OCI-LY1 (cell line): ENCODE data around the gene NOL8.

ENCODE experiments used
- EZH2 ChIP-seq: fragments of 200-600 bp; sonication (generic), shearing (Covaris generic); IDR thresholded peaks from 2 replicates; pipeline ENCODE4 v1.8.0; 2017; ENCODE audit warnings: borderline replicate concordance, mixed run types, mild to moderate bottlenecking, antibody characterized with exemption, low read length, moderate library complexity, mixed read lengths
- TF ChIP-seq, protein P1 (sequence below): fragments of 200-600 bp; sonication (generic), shearing (Covaris generic); IDR thresholded peaks from 2 replicates; pipeline ENCODE4 v1.5.1; 2017; ENCODE audit warnings: mild to moderate bottlenecking, antibody characterized with exemption, low read length, moderate library complexity, mixed read lengths

DNA sequence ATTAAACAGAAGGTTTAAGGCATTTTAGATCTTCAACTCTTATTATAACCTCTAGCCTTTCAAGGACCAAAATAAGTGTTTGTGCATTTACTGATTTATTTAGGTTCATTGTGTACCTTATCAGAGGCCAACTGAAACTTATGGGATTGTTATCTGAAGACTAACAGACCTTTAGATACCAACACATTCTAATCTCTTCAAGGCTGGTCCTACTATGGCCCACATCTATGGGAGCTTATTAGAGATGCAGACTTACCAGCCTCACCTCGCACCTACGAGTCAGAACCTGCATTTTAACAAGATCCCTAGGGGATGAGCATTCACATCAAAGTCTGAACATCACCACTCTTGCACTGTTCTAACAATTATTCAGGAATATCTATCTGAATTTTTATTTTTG is 33.6 kb downstream of the NOL8 start:
- TF ChIP-seq, protein P1, sequence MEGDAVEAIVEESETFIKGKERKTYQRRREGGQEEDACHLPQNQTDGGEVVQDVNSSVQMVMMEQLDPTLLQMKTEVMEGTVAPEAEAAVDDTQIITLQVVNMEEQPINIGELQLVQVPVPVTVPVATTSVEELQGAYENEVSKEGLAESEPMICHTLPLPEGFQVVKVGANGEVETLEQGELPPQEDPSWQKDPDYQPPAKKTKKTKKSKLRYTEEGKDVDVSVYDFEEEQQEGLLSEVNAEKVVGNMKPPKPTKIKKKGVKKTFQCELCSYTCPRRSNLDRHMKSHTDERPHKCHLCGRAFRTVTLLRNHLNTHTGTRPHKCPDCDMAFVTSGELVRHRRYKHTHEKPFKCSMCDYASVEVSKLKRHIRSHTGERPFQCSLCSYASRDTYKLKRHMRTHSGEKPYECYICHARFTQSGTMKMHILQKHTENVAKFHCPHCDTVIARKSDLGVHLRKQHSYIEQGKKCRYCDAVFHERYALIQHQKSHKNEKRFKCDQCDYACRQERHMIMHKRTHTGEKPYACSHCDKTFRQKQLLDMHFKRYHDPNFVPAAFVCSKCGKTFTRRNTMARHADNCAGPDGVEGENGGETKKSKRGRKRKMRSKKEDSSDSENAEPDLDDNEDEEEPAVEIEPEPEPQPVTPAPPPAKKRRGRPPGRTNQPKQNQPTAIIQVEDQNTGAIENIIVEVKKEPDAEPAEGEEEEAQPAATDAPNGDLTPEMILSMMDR, result no peak
- TF ChIP-seq EZH2, result no peak
